Caco-2 (cell line): ENCODE data around the gene TMEM213. TPM values are rescaled to one million over a fixed set of nuclear protein-coding genes. Genes with fewer than 3 reads are reported as not detected.

Experiments used
- BruUV-seq: library from RNA; stranded (reverse); fragments of 400-500 nt; replicated peaks from 2 replicates; lab custom pipeline; 2021; lab: Mats Ljungman, UMichigan
- CTCF ChIA-PET: fragments of 300-600 bp; sonication (Branson Sonifier 250); formaldehyde crosslinking; loops from one replicate; lab custom pipeline; 2022; ENCODE audit warnings: antibody characterized with exemption; lab: Charles Lee
- POLR2A ChIA-PET: fragments of 300-600 bp; sonication (Branson Sonifier 250); formaldehyde crosslinking; loops from one replicate; lab custom pipeline; 2022; ENCODE audit warnings: antibody characterized with exemption; lab: Charles Lee
- DNase-seq, 2 experiments: peaks; one replicate each; pipeline versions ENCODE4 v3.0.0 to v3.0.0-alpha.2; 2020 to 2022
- H3K27me3 ChIP-seq: replicated peaks from 2 replicates; pipeline ENCODE4 v1.6.0; 2011; ENCODE audit warnings: low read length; ENCODE audit not compliant: control insufficient read depth, insufficient read depth
- H3K36me3 ChIP-seq: 2 replicates; pipeline ENCODE4 v1.5.1; 2011; ENCODE audit warnings: low read length; ENCODE audit not compliant: control insufficient read depth, insufficient read depth
- H3K4me1 ChIP-seq: fragments of 250-450 bp; sonication (Bioruptor Pico); 2 replicates; pipeline ENCODE4 v1.5.1; 2020; ENCODE audit warnings: mild to moderate bottlenecking
- H3K4me3 ChIP-seq: 2 replicates; pipeline ENCODE4 v1.5.1; 2011; ENCODE audit warnings: low read depth, mild to moderate bottlenecking, control low read depth, low read length
- H3K9me3 ChIP-seq: fragments of 250-450 bp; sonication (Bioruptor Pico); 2 replicates; pipeline ENCODE4 v1.5.1; 2020; ENCODE audit warnings: mild to moderate bottlenecking, moderate library complexity
- H3K27ac Mint-ChIP-seq: one replicate; pipeline ENCODE4 v1.8.0; 2022; ENCODE audit warnings: mixed read lengths; ENCODE audit not compliant: unreplicated experiment
- H3K27me3 Mint-ChIP-seq: one replicate; pipeline ENCODE4 v1.8.0; 2022; ENCODE audit warnings: mixed read lengths; ENCODE audit not compliant: insufficient read depth, unreplicated experiment
- H3K36me3 Mint-ChIP-seq: one replicate; pipeline ENCODE4 v1.8.0; 2022; ENCODE audit warnings: mild to moderate bottlenecking, mixed read lengths; ENCODE audit not compliant: insufficient read depth, unreplicated experiment
- H3K4me1 Mint-ChIP-seq: one replicate; pipeline ENCODE4 v1.8.0; 2022; ENCODE audit warnings: low read depth, mixed read lengths; ENCODE audit not compliant: unreplicated experiment
- H3K4me3 Mint-ChIP-seq: one replicate; pipeline ENCODE4 v1.8.0; 2022; ENCODE audit warnings: mild to moderate bottlenecking, moderate library complexity, mixed read lengths; ENCODE audit not compliant: unreplicated experiment
- H3K9me3 Mint-ChIP-seq: one replicate; pipeline ENCODE4 v1.8.0; 2022; ENCODE audit warnings: mixed read lengths; ENCODE audit not compliant: unreplicated experiment
- CTCF ChIP-seq, 2 experiments: fragments of 200-600 bp in 1 of 2; IDR thresholded peaks; 1 replicate in 1 of 2; 2 replicates in 1 of 2; pipeline versions ENCODE4 v1.5.1 to v1.8.0; 2011 to 2022; ENCODE audit warnings: antibody characterized with exemption in 1 of 2, control low read depth in 1 of 2, inconsistent platforms in 1 of 2, low read depth in 1 of 2, low read length in 1 of 2, mild to moderate bottlenecking in 1 of 2, moderate library complexity in 1 of 2; ENCODE audit not compliant: insufficient read depth in 1 of 2, severe bottlenecking in 1 of 2, unreplicated experiment in 1 of 2
- intact Hi-C: fragments of 100-400 bp; cut with micrococcal nuclease; formaldehyde crosslinking; loops from one replicate; pipeline ENCODE4 v1.10.0; 2022; ENCODE audit not compliant: unreplicated experiment
- total RNA-seq: library from RNA; stranded (reverse); gene quantifications from 2 replicates; pipeline ENCODE4 v1.2.3, GENCODE V29; 2022

Gene TMEM213
- total RNA-seq, 1 experiment from 2014 or later = not detected

DNA sequence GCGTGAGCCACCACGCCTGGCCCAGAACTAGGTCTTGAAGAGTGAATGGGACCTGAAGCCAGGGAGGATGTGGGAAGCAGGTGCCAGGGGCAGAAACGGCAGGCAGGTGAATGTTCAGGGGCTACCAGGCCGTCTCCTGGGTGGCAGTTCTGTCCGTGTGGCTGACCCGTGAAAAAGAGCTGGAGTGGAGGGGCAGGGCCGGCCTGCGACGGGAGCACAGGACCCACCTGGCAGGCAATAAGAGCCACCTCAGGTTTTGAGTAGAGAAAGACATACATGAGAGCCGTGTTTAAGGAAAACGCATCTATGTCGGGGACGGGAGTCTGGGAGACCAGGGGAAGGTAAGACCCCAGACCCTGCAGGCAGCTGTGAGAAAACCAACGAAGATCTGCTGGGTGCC, 70.9 kb downstream of the TMEM213 start:
- Histone ChIP-seq H3K27me3 (no peaks in the 10 kb centered on the region), H3K4me3 (no peak overlapping the region), H3K36me3 (no peaks in the 10 kb centered on the region; the same call in 1 of the 2 replicates), H3K9me3 (no peaks in the 10 kb centered on the region), H3K4me1 (0 out of 2 replicates have a peak, but pooled peaks cover 5% of the 10 kb centered on the region)
- no peaks in the 10 kb centered on the region for H3K9me3 Mint-ChIP-seq
- peaks cover 30% of the 10 kb centered on the region for H3K36me3 Mint-ChIP-seq
- H3K4me1 Mint-ChIP-seq = no peaks in the 10 kb centered on the region
- H3K4me3 Mint-ChIP-seq = no peak overlapping the region
- no peak for DNase-seq
- ChIA-PET POLR2A (no interaction called here), CTCF (no interaction called here)
- no peaks in the 10 kb centered on the region for H3K27me3 Mint-ChIP-seq
- H3K27ac Mint-ChIP-seq = no peak overlapping the region
- TF ChIP-seq CTCF (IDR thresholded peaks at IDR 0.05; ENCODE audit: insufficient read depth in 1 of 2, low read depth in 1 of 2, low read length in 1 of 2, severe bottlenecking in 1 of 2, unreplicated experiment in 1 of 2) = no peak
- BruUV-seq = no TSS peak
- intact Hi-C loops = no loop called here

GRCh38 chr7:138869353-138869752, 71.6 kb downstream of the TMEM213 start:
- Histone ChIP-seq H3K4me3 (no peak overlapping the region), H3K36me3 (no peaks in the 10 kb centered on the region; the same call in 1 of the 2 replicates), H3K9me3 (no peaks in the 10 kb centered on the region), H3K27me3 (no peaks in the 10 kb centered on the region), H3K4me1 (0 out of 2 replicates have a peak, but pooled peaks cover 5% of the 10 kb centered on the region)
- POLR2A ChIA-PET = no interaction called here
- no peak overlapping the region for H3K4me3 Mint-ChIP-seq
- H3K4me1 Mint-ChIP-seq = no peaks in the 10 kb centered on the region
- no peaks in the 10 kb centered on the region for H3K9me3 Mint-ChIP-seq
- TF ChIP-seq CTCF (IDR thresholded peaks at IDR 0.05; ENCODE audit: insufficient read depth in 1 of 2, low read depth in 1 of 2, low read length in 1 of 2, severe bottlenecking in 1 of 2, unreplicated experiment in 1 of 2) = no peak
- no peaks in the 10 kb centered on the region for H3K27me3 Mint-ChIP-seq
- peaks cover 33% of the 10 kb centered on the region for H3K36me3 Mint-ChIP-seq
- no peak overlapping the region for H3K27ac Mint-ChIP-seq
- intact Hi-C loops = no loop called here
- BruUV-seq = no TSS peak
- no peak for DNase-seq
- CTCF ChIA-PET = no interaction called here

DNA sequence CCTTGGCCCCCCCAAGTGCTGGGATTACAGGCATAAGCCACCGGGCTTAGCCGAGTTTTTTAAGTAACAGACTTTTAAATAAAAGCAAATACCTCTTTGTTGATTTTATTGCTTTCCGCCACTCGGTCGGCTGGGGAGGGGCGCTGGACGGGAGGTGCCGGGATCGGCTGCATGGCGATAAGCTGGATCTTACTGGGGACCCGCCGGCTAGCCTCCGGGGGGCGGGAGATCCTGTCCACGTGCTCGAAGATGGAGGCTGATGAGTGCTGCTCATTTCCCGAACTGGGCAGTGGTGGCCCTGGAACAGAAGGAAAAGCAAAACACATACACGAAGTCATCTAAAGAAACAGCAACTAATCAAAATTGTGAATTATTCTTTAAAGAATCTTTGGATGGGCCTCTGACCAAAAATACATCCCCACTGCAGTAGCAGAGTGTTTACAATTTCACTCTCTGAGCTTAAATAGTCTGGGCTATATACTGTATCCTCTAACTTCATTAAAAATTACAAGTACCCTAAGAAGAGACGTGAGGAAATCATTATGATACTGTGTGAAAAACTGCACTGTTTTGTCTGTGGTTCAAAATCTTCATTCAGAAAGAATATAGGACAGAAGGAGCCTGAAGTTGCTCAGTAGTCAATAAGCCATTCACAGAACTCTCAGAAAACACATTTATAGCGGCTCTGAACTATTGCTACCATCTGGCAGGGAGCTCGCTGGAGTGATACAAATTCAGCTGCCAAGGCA, 73.4 kb downstream of the TMEM213 start:
- no peak overlapping the region for H3K4me3 Mint-ChIP-seq
- ChIA-PET POLR2A (no interaction called here), CTCF (no interaction called here)
- Histone ChIP-seq H3K36me3 (no peaks in the 10 kb centered on the region; the same call in 1 of the 2 replicates), H3K27me3 (no peaks in the 10 kb centered on the region), H3K9me3 (no peaks in the 10 kb centered on the region), H3K4me1 (0 out of 2 replicates have a peak, but pooled peaks cover 5% of the 10 kb centered on the region), H3K4me3 (no peak overlapping the region)
- H3K9me3 Mint-ChIP-seq = no peaks in the 10 kb centered on the region
- H3K27ac Mint-ChIP-seq = no peak overlapping the region
- no TSS peak for BruUV-seq
- DNase-seq = no peak
- H3K4me1 Mint-ChIP-seq = no peaks in the 10 kb centered on the region
- no peak for TF ChIP-seq CTCF (IDR thresholded peaks at IDR 0.05; ENCODE audit: insufficient read depth in 1 of 2, low read depth in 1 of 2, low read length in 1 of 2, severe bottlenecking in 1 of 2, unreplicated experiment in 1 of 2)
- H3K27me3 Mint-ChIP-seq = no peaks in the 10 kb centered on the region
- H3K36me3 Mint-ChIP-seq = peaks cover 43% of the 10 kb centered on the region
- intact Hi-C loops = no loop called here
